HG03565 (cell line): ENCODE data around the gene SYNE3.

Source experiments
- ATAC-seq: cut with Tn5 transposase; IDR thresholded peaks from one replicate; pipeline ENCODE4 v1.9.1; 2021; ENCODE audit warnings: mild to moderate bottlenecking, moderate library complexity; ENCODE audit not compliant: unreplicated experiment

The SYNE3 gene

DNA sequence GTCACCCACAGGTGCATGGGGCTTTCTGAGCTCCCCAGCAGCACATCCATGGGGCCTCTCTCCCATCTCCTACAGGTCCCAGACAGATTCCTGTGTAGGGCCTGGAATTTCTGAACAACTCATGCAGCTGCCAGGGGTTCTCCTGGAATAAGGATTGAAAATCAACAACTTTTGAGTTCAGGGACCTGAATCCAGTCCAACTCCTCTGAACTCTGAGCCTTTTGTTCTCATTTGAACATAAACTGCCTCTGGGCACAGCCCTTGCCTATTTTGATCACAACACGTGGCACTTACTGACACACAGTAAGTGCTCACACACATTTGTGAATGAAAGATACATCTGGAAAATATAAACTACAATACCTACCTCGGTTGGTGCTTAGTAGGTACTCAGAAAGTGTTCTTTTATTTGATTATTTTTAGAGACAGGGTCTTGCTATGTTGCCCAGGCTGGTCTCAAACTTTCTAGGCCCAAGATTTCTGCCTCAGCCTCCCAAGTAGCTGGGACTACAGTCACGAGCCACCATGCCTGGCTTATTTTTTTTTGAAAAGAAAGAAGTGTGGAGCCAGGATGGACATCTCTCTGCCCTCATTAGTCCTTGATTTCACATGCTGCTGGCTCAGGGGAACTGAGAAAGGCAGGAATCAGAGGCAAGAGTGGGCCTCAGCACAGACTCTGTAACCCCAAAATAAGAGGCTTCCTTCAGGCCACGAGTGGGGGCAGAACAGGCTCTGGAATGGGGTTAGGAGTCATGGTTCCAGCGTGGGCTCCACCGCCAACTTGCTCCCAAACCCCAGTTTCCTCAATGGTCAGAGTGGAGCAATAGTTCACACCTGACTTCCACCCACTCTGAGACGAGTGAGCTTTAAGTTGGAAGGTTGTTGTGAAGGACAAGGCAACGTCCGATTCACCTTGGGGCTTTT is 27.0 kb downstream of the SYNE3 start:
- ATAC-seq, result no peak

DNA sequence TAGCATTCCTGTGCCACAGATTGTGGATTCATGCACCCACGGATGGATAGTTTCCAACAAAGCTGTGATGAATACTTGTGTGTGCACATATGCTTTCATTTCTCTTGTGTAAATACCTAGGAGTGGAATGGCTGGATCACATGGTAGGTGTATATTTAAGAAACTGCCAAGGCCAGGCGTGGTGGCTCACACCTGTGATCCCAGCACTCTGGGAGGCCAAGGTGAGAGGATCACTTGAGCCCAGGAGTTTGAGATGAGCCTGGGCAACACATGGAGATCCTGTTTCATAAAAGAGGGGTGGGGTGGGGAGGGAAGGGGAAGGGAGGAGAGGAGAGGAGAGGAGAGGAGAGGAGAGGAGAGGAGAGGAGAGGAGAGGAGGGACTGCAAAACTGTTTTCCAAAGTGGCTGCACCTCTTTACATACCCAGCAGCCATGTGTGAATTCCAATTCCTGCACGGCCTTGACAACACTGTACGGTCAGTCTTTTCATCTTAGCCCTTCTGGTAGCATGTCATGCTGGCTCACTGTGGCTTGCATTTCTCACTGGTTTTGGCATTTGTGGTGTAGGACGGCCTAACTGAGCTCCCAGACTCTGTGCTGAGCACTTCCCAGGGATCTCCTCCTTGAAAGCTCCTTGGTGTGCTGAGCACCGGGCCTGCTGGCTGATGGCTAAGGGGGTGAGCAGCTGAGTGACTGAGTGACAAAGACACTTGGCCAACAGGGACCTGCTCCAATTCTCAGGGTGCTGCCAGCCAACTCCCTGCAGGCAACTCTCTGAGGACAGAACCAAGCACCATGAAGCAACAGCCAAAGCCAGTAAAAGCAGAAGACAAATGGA is 27.9 kb downstream of the SYNE3 start:
- no peak for ATAC-seq

DNA sequence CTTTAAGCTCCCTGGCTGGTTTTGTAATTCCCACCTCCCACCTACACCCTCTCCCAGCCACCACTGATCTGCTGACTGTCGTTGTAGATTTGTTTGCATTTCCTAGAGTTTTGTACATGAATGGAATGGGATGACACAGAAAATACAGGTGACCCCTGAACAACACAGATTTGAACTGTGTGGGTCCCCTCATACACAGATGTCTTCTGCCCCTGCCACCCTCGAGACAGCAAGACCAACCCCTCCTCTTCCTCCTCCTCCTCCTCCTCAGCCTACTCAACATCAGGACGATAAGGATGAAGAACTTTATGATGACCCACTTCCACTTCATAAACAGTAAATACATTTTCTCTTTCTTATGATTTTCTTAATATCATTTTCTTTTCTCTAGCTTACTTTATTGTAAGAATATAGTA is 28.8 kb downstream of the SYNE3 start:
- no peak for ATAC-seq

DNA sequence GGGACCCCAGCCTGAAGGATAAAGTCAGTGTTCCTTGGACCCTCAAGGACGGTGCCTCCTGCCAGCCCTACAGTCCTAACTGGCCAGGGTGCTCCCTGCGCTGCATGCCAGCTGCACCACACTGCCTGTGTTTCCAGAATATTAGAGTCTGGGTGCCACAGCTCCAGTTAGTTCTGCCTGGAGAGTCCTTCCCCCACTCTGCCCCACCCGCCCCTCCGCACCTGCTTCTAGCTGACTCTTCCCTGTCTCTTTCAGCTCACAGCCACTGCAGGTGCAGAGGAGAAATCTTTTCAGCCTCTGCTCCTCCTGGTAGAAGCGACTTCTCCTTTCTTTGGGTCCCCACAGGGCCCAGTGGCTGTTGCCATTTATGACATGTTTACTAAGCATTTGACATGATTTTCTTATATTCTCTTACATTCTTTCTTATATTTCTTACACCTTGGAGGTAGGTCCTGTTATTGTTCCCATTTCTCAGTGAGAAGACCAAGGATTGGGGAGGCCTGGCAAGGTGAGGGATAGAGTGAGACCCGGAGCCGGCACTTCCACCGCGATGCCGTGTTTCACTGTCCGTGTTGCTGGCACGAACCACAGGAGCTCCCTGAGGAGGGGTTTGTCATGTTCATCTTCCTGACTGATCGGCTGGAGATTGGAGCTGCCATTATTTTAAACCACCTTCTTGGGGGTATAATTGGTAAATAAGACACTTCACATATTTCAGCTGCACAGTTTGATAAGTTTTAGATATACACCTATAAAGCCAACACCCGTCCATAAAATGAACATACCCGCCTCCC is 29.4 kb downstream of the SYNE3 start:
- ATAC-seq, result no peak

DNA sequence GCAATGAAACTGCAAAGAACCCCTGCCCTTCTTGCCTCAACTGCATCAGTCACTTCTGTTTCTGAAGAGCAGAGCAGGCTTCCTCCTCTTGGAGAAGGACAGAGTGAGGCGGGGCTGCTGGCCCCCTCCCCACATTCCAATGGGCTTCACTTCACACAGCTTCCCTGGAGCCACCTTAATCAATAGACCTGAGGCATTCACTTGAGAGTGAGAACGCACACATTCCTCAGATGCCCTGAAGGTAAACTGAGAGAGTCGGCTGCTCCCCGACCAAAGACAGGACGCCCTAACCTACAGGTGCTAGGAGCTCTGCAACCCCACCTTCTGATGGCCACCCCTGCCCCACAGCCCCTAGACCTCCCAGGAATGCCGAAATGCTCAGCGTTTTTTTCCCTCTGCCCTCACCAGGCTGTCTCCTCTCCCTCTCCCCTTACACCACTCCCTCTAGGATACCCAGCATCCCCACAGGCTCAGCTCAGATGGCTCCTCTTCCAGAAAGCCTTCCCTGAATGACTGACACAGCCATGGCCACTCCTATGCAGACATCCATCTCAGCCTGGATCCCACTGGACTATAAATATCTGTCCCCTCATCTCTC is 31.1 kb downstream of the SYNE3 start:
- ATAC-seq, result no peak

DNA sequence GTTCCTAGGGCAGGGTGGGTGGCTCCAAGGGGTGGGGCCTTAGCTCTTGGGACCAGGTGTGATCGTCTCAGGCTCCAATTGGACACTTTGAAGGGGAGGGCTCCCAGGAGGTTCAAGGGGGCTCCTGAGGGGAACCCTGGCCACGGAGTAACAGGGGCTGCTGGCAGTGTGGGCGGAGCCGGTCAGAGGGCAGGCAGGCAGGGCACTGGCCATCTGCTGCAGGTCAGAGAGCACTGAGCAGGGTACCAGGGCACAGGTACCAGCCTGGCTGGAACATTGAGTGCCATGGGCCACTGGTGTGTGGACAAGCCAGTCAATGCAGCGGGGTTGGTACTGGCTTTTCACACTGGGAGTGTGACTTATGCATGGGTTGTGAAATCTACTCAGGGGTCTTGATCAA is 32.2 kb downstream of the SYNE3 start:
- ATAC-seq, result no peak

DNA sequence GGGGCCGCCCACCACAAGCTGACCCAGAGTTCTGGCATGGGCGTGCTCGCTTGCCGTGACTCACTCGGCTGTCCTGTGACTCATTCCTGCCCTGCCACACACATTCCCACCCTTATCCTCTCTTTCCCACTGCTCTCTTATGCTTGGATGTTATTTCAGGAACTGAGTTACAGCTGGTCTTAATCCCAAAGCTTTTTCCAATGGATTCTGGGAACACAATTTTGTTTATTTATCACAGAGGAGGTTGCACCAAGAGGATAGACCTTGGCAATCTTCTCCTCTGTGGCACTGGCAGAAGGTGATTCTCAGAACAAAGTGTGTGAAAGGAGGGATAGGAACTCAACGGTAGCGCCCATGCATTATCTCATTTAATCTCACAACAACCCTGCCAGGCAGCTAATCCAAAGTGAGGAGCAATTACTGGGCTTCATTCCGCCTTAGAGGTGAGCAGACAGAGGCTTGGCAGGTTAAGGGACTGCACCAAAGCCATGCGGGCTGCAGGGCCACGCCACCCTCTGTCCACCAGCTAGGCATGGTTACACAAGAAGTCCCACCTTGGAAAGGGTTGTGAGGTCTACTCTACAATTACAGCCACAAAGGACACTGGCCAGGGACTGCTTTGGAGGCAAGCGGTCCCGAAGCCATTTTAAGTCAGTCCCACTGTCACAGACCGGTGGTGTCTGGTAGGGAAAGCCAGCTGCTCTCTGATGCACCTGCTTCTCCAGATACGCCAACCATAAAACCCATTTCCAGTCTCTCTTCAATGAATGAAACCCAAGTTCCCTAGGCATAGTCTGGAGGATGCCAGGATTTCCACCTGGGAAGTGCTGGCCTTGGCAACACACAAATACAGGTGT is 32.9 kb downstream of the SYNE3 start:
- ATAC-seq, result no peak

DNA sequence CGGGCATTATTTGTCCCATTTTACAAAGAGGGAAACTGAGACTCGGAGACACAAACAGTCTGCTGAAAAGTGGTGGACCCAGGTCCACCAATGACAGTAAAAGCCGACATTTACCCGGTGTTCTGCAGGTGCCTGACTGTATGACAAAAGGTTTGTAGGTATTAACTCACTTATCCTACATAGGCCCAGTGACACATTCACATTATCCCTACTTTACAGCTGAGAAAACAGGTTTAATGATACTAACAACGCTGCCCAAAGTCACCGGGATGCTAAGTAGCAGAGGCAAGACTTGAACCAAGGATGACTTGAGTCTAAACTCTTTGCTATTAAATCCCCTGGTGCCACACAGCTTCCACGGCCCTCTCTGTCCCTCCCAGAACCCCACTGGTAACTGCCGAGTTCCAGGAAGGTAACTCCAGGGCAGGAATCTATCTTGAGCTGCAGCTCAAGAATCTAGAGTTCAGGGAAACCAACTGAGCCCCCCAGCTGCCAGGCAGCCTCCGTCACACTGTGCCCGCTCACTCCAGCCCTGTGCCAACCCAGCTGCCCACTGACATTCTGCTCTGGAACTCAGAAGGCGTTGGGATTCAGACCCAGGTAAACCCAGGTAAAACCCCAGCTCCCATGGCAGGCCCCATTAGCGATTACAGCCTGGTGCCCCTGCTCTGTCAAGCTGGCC is 33.7 kb downstream of the SYNE3 start:
- ATAC-seq, result no peak

DNA sequence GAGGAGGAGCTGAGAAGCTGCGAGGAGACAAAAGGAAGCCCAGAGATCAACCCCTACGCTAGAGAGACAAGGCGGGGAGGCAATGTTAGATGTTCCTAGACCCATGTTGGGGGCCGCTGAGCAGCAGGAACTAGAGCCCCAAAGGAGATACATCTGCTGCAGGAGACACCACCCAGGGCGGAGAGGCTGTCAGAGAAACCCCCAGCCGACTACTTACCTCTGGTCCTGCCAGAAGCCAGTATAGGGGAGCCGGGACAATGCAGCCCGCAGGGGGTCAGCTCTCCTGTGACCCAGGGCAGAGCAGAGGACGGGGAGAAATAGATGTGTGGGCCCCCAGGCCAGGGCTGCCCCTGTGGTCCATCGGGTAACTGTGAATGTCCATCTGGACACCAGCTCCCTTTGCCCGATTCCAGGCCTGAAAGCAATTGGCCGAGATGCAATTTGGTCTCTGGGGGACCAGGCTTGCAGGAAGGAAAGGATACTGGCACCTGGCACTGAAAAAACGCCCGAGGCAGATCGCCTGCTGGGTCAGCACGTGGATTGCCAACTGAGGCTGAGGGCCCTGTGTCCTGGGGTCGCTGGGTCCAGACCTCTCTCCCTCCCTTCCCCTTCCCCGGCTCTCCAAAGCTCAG is 34.9 kb downstream of the SYNE3 start:
- ATAC-seq, result no peak

DNA sequence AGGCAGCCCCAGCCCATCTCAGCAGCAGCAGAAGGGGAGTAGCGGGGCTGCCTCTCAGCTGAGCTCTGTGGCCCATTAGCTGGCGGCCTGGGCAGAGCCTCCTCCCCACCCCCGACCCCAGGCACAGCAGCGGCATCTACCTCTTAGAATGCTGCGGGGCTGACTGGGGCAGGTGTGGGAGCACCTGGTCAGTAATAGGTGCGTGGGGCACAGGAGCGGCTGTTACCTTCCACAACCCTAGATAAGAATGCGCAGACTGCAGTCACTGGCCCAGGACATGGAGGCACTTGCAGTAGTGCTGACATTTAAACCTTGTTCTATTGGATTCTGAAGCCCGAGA is 35.6 kb downstream of the SYNE3 start:
- no peak for ATAC-seq

DNA sequence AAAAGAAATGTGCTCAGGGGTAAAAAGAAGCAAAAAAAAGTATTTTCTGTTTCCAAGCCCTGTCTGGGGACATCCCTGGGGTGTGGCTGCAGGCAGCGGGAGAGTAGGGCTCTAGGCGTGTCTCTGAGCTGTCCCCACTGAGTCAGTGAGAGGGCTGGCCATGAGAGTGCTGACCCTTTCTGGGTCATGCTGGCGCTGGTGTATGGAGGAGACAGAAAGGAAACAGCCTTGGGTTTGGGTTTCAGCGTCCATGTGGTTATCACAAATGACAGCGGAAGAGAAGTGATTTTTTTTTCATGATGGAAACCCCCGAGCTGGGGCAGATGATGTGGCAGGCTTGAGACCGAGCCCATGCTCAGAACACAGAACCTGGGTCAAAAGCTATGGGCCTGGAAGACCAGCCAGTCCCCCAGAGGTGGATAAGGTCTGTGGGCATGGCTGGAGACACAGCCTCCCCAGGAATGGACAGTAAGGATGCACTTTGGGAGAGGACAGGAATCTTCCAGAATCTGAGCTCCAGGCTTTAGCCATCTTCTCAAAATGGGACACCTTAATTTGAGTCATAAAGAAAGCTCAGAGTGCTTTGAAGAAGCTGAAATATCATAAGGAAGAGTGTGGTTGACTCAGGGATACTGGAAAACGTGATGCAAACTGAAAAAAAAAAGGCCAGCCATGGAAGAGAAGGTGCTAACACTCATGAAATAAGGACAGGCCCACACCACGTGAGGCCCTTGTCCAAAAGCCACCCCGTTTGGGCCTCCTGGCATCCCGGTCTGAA is 36.2 kb downstream of the SYNE3 start:
- ATAC-seq, result no peak

DNA sequence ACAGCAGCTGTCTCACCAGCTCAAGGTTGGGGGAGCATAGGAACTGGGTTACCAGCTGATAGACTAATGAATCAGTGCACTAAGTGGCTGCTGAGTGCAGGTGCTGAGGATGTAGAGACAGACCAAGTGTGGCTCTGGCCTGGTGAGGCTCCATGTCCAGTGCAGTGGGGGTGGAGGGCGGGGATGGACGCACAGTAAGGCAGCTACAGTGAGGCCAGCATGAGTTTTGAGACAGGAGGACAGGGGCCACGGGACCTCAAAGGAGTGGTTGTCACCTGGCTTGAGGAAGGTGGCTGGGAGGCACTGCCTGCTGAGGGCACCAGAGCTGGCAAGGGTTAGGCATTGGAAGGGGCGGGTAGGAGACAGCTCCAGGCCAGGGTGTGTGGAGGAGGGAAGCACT is 37.0 kb downstream of the SYNE3 start:
- ATAC-seq, result no peak

DNA sequence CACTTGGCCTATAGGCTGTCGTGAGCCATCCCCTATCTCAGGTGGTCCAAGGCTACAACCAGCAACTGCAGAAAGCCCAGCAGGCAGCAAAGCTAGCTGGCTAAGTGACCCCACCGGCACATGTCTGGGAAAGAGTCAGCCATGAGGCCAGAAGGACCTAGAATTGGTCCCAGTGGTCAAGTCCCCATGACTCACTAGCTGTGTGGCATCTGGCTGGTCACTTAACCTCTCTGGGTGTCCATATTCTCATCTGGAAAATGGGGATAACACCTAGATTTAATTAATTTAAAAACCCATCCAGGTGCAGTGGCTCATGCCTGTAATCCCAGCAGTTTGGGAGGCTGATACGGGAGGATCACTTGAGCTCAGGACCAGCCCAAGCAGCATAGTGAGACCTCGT is 37.6 kb downstream of the SYNE3 start:
- ATAC-seq, result no peak

DNA sequence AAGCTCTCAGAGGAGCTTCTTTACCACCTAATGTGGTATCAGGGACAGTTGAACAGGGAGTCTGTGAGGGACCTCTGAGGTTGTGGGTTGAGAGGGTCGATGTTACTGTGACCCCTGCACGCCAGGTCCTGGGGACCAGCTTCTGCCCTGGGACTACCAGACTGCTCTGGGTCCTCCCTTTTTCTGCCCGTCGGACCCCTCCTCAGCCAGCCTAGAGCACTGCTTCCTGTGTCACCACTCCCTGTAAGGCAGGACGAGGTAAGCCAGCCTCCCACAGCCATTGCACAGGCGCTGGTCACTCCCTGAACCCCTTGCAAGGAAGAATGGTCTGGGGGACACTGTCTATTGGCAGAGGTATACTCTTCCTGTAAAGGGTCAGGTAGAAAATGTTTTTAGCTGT is 38.1 kb downstream of the SYNE3 start:
- ATAC-seq, result no peak

DNA sequence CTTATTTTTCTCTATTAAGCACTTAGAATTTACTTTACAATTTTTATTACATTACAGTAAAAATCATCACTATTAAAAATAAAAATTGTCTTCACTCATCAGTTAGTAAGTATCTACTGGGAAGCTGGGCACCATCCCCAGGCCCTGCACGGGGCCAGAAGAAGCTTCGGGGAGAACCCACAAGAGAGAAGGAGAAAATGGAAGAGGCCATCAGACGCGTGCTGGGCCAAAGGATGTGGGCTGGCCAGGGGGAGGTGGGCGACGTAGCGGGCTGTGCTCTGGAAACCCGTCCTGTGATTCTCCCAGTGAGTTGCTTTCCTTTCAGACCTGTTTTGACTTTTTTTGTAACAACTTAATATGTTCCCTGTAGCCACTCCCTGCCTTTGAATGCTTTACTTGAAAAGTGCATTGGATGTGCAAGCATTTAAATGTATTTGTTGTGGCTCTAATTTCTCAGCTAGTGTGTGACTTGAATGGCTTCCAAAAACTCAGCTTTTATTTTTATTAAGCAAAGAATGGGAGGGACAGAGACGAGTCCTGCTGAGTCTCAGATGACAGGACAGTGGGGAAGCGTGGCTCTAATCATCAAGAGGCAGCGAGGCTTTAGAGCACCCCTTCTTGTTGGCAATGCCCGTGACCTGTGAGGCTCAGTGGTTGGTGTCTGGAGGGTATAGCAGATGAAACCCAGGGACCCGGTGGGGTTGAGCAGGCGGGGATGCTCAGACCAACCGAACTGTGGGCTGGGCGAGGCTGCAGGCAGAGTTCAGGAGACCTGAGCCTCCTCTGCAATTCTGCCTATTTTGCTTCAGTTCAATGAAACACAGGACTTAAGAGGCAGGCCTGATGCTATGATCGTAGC is 38.8 kb downstream of the SYNE3 start:
- no peak for ATAC-seq

DNA sequence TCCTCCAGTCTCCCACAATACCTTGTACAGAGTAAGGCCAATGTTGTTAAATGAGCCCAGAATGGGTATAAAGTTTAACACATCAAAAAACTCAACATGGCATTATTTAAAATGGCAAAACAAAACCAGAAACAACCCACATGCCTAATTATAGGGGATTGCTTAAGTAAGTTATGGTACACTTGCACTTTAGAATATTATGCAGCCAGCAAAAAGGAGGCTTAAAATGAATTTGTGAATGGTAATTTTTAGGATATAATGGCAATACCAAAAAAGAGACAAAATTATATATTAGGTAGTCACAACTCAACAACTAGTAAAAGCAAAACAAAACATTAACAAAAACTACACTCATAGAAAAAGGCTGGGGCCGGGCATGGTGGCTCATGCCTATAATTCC is 39.7 kb downstream of the SYNE3 start:
- ATAC-seq, result no peak

DNA sequence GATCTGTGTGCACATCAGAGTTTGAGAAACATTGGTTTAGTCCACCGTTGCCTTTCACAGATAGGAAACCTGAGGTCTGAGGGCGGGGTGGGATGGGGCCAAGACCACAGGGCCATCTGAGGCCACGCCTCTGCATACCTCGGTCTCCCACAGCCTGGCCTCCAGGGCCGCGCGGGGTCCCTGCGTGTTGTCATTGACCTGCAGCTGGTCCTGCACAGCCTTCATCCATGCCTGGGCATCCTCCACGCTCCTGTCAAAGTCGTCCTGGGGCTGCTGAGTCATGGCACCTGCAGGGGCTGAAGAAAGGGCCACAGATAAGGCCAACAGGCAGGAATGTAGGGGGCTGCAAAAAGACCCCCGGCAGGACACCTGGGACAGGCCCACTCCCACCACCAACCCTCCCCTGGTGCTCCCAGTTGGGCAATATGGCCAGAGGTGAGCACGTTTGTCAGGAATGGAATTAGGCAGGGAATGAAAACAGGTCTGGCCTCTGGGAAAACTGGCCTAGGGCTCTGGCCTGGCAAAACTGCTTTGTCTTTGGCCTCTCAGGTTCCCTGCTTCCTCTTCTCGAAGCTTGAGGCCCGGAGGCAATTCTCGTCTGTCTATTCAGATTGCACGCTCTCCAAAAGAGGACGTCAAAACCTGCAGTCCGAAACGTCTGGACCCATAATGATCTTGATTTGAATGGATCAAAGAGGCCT is 40.8 kb downstream of the SYNE3 start:
- ATAC-seq, result no peak
